Mesodermal cell (in vitro differentiated cells): ENCODE measurements around the gene TEAD1.

ENCODE experiments used
- H3K27ac ChIP-seq: 2 replicates; pipeline ENCODE4 v1.7.0; 2013; ENCODE audit warnings: mild to moderate bottlenecking, low read depth, low read length, moderate library complexity; ENCODE audit not compliant: severe bottlenecking
- H3K36me3 ChIP-seq: 2 replicates; pipeline ENCODE4 v1.7.1; 2013; ENCODE audit warnings: mild to moderate bottlenecking, low read length, moderate library complexity; ENCODE audit not compliant: control insufficient read depth, insufficient read depth
- H3K4me1 ChIP-seq: one replicate; pipeline ENCODE4 v1.7.1; 2013; ENCODE audit warnings: mild to moderate bottlenecking, low read length; ENCODE audit not compliant: insufficient read depth, control insufficient read depth, poor library complexity, severe bottlenecking
- H3K4me3 ChIP-seq: 2 replicates; pipeline ENCODE4 v1.7.0; 2013; ENCODE audit warnings: low read length, control low read depth, mild to moderate bottlenecking; ENCODE audit not compliant: insufficient read depth, poor library complexity, severe bottlenecking; ENCODE audit errors: extremely low read depth
- H3K9me3 ChIP-seq: 2 replicates; pipeline ENCODE4 v1.7.1; 2013; ENCODE audit warnings: mild to moderate bottlenecking, low read length, moderate library complexity; ENCODE audit not compliant: control insufficient read depth
- WGBS, 2 experiments: methylation state at CpG; one replicate each; pipeline ENCODE4 v1.1.5; 2013; ENCODE audit warnings: missing lambda C conversion rate in 2 of 2; ENCODE audit not compliant: insufficient coverage in 2 of 2; 5-methylcytosine and 5-hydroxymethylcytosine counted together

The TEAD1 gene

DNA sequence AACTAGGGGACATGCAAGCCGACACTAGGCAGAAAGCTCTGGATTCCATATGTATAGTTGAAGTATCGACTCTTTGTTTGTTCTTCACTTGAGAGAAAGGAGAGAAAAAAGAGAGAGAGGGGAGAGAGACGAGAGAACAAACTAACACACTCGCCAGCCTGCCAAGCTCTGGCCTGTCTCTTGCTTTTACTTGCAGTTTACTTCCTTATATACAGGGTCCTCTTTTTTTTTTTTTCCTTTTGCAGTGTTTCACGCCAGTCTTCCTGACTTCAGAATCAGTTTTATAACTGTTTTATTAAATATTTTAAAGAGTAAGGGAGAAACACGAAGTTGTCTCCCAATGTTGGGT is 19.9 kb downstream of the TEAD1 start:
- 37 to 48% methylated on average over 2 to 3 of the region's 6 CpGs for WGBS, 2 experiments
- H3K36me3 ChIP-seq: peaks cover 10% of the 10 kb centered on the region
- no peaks in the 10 kb centered on the region for H3K9me3 ChIP-seq
- H3K27ac ChIP-seq: peak overlapping the region; percentile 99
- H3K4me3 ChIP-seq: no peak overlapping the region
- peaks cover 88% of the 10 kb centered on the region for H3K4me1 ChIP-seq

DNA sequence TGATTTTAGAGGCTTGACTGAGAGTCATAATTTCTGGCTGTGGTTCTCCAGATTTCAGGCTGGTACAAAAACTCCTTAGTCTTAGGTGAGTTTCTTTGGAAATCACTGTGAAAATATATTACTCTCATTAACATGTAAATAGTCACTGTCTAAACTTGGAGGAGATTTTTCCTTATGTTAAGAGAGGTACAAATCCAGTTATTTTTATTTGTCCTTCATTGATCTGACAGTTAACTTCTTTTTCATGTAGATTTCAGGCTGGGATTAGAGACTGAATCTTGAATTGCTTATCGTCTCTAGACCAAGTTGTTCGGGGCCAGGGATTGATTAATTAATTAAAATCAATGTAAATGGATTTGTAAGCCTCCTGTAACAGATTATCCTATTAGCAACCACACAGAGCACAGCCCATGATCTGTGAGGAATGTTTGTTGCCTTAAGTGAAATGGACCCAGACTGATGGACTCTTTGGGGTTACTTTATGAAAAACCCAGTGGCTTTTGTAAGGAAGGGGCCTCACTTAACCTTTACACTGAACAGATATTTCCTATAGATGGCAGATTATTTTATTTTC is 21.1 kb downstream of the TEAD1 start:
- WGBS, 2 experiments: no CpG with 5 or more reads among the region's 2 CpGs
- H3K4me1 ChIP-seq: peaks cover 93% of the 10 kb centered on the region

GRCh38 chr11:12695873-12696272 is 21.7 kb downstream of the TEAD1 start:
- H3K36me3 ChIP-seq: peaks cover 4% of the 10 kb centered on the region
- peak overlapping the region; percentile 99 for H3K27ac ChIP-seq
- no peaks in the 10 kb centered on the region for H3K9me3 ChIP-seq
- 100% methylated on average over 1 of the region's 3 CpGs; no CpG with 5 or more reads in 1 of the 2 experiments for WGBS, 2 experiments
- H3K4me3 ChIP-seq: no peak overlapping the region
- peaks cover 93% of the 10 kb centered on the region for H3K4me1 ChIP-seq

More for the DNA sequence above, 21.1 kb downstream of the TEAD1 start:
- peak overlapping the region; percentile 99 for H3K27ac ChIP-seq
- peaks cover 4% of the 10 kb centered on the region for H3K36me3 ChIP-seq
- H3K9me3 ChIP-seq: no peaks in the 10 kb centered on the region
- no peak overlapping the region for H3K4me3 ChIP-seq

- Histone ChIP-seq H3K36me3 (peaks cover 5% of the 10 kb centered on the region), H3K4me3 (no peak overlapping the region), H3K9me3 (no peaks in the 10 kb centered on the region), H3K4me1 (peaks cover 93% of the 10 kb centered on the region), H3K27ac (peak overlapping the region; percentile 39)
- 92 to 96% methylated on average over 3 to 4 of the region's 5 CpGs for WGBS, 2 experiments
These were observed 22.8 kb downstream of the TEAD1 start for GRCh38 chr11:12696911-12697581.

GRCh38 chr11:12698048-12698447 is 23.8 kb downstream of the TEAD1 start:
- H3K4me1 ChIP-seq: peaks cover 93% of the 10 kb centered on the region
- H3K27ac ChIP-seq: peak overlapping the region; percentile 23
- H3K9me3 ChIP-seq: no peaks in the 10 kb centered on the region
- peaks cover 11% of the 10 kb centered on the region for H3K36me3 ChIP-seq
- H3K4me3 ChIP-seq: no peak overlapping the region
- 55 to 56% methylated on average over 4 of the region's 5 CpGs for WGBS, 2 experiments

GRCh38 chr11:12701811-12702592 is 27.8 kb downstream of the TEAD1 start:
- Histone ChIP-seq H3K4me3 (no peak overlapping the region), H3K4me1 (peaks cover 77% of the 10 kb centered on the region), H3K36me3 (peaks cover 33% of the 10 kb centered on the region), H3K9me3 (no peaks in the 10 kb centered on the region), H3K27ac (peak overlapping the region; percentile 17)
- WGBS, 2 experiments: 87 to 98% methylated on average over 8 to 9 of the region's 11 CpGs

- peaks cover 43% of the 10 kb centered on the region for H3K36me3 ChIP-seq
- peak overlapping the region; percentile 33 for H3K27ac ChIP-seq
- H3K9me3 ChIP-seq: no peaks in the 10 kb centered on the region
- 97 to 100% methylated on average over 1 to 2 of the region's 4 CpGs for WGBS, 2 experiments
- H3K4me3 ChIP-seq: no peak overlapping the region
- peaks cover 67% of the 10 kb centered on the region for H3K4me1 ChIP-seq
These were observed 28.8 kb downstream of the TEAD1 start for GRCh38 chr11:12702999-12703453.

DNA sequence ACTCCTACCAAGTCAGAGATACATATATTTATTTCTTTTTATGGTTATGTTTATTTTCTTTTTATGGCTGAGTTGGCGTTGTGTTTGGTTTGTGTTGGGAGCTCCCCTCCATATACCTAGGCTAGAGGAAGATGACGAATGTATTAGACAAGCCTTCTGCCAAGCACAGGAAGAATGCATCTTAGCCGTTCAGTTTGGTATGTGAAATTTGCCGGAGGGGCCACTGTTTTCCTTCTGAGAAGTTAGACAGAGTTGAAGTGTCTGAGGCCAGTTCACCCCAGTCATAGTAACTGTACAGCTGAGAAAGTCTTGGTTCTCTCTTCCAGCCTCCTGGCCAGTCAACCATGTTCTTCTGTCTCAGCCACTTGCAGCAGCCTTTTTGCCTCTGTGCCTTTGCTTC is 29.8 kb downstream of the TEAD1 start:
- Histone ChIP-seq H3K36me3 (peaks cover 48% of the 10 kb centered on the region), H3K4me1 (peaks cover 60% of the 10 kb centered on the region), H3K9me3 (no peaks in the 10 kb centered on the region), H3K27ac (peak overlapping the region; percentile 47), H3K4me3 (no peak overlapping the region)
- 87 to 88% methylated on average over 2 to 3 of the region's 4 CpGs for WGBS, 2 experiments

DNA sequence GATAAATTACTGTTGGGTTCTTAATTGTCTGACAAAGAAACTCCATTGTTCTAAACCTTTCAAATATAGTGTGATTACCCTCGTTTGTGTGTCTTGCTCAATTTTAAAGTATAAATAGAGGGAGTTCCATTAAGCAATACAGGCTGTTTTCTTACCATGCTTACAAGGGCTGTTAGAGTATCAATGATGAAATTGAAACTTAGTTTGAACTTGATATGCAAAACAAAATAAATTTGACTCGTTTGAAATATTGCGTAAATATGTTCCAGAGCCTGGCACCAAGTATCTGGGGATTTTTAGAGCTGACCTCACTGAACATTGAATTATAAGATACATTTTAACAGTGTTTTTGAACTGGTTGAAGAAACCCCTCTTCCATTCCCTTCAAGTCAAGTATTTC is 31.7 kb downstream of the TEAD1 start:
- H3K27ac ChIP-seq: no peak overlapping the region
- H3K36me3 ChIP-seq: peaks cover 63% of the 10 kb centered on the region
- 100% methylated on average over 1 of the region's 3 CpGs; no CpG with 5 or more reads in 1 of the 2 experiments for WGBS, 2 experiments
- H3K4me3 ChIP-seq: no peak overlapping the region
- H3K4me1 ChIP-seq: peaks cover 45% of the 10 kb centered on the region
- no peaks in the 10 kb centered on the region for H3K9me3 ChIP-seq

DNA sequence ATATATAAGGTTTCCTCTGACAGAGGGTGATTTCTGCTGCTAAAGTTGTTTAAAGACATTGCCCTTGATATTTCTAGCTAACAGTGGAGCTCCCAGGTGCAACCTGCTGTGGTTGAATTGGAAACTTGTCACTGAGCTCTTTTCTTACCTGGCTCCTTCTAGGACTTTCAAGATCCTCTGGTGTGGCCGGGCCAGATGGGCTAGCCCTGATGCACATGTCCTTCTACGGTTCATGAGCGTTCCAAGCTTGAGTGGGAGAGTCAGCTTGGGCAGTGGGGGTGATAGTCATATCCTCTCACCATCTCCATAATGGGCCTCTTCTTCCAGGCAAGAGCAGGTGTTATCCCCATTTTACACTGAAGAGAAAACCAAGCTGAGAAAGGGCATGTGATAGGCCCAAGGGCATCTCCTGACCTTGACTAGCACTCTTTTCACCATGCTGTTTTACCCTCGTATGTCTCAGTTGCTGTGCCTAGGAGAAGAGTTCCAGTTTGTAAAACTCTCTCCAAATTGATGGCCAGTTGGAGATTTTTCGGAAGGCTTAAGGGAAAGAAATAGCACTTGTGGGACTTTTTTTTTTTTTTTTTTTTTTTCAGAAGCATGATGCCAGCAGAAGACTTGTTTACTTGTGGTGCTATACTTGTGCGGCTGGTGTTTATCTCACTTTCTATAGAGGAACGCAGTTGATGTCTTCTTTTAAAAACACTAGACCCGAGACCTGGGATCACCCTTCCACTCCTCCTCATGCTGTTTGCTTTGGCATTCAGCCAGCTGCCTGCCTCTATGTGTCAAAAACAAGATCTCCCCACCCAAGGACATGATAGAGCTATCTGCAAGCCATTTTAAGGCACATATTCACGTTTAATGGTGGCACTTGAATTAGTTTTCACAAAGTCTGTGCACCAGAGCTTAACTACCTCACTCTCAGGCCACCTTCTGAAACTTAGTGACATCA is 32.6 kb downstream of the TEAD1 start:
- Histone ChIP-seq H3K27ac (no peak overlapping the region), H3K4me3 (no peak overlapping the region), H3K36me3 (peaks cover 64% of the 10 kb centered on the region), H3K4me1 (peaks cover 35% of the 10 kb centered on the region), H3K9me3 (no peaks in the 10 kb centered on the region)
- WGBS, 2 experiments: 87 to 96% methylated on average over 3 to 9 of the region's 9 CpGs
